Esophagus squamous epithelium (tissue), 4 donors: ENCODE measurements around the gene PIK3C2B.

Source experiments
- POLR2A ChIP-seq, 4 donors: fragments of 450-650 bp; IDR thresholded peaks; one replicate each; pipeline ENCODE4 v1.6.1; 2017; ENCODE audit warnings: antibody characterized with exemption in 4 of 4, mild to moderate bottlenecking in 4 of 4, moderate library complexity in 3 of 4
- TF ChIP-seq, protein P1 (sequence below), 6 experiments: fragments of 450-650 bp in 4 of 6; fragments of 200-600 bp in 2 of 6; sonication (generic) in 2 of 6; IDR thresholded peaks; one replicate each; pipeline ENCODE4 v1.5.1; 2016 to 2019; ENCODE audit warnings: antibody characterized with exemption in 6 of 6, mild to moderate bottlenecking in 4 of 6, moderate library complexity in 4 of 6

DNA sequence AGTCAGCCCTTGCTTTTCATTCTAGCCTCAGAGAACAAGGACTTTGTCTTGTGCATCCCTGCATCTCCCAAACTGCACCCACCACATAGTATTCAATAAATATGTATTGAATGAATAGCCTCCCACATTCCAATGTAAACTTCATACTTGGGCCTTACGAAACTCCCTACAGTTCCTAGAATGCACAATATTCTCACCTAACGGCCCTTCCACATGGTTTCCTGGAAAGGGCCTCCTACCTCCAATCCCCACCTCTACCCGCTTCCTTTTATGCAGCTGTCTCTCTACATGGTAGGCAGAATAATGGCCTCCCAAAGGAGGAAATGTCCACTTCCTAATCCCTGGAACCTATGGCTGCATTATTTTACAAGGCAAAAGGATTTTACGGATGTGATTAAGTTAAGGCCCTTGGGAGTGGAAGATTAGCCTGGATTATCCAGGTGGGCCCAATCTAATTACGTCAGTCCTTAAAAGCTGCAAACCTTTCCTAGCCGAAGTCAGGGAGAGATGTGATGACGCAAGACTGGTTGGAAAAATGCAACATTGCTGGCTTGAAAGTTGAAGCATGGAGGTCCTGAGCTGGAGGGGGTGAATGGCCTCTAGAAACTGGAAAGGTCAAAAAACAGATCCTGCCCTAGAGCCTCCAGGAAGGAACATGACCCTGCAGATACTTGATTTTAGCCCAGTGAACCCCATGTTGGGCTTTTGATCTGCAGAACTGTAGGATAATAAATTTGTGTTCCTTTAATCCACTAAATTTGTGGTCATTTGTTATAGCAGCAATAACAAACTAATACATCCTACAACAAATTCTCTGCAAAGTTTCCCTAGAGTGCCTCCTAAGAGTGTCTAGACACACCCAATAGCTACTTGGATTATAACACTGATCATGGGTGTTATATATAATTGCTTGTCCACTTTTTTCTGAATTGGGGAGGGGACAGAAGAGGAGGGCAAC is 5.2 kb upstream of the PIK3C2B start:
- TF ChIP-seq, protein P1, sequence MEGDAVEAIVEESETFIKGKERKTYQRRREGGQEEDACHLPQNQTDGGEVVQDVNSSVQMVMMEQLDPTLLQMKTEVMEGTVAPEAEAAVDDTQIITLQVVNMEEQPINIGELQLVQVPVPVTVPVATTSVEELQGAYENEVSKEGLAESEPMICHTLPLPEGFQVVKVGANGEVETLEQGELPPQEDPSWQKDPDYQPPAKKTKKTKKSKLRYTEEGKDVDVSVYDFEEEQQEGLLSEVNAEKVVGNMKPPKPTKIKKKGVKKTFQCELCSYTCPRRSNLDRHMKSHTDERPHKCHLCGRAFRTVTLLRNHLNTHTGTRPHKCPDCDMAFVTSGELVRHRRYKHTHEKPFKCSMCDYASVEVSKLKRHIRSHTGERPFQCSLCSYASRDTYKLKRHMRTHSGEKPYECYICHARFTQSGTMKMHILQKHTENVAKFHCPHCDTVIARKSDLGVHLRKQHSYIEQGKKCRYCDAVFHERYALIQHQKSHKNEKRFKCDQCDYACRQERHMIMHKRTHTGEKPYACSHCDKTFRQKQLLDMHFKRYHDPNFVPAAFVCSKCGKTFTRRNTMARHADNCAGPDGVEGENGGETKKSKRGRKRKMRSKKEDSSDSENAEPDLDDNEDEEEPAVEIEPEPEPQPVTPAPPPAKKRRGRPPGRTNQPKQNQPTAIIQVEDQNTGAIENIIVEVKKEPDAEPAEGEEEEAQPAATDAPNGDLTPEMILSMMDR (IDR thresholded peaks at IDR 0.05) = no peak
- no peak for TF ChIP-seq POLR2A (IDR thresholded peaks at IDR 0.05)
